Activated CD4-positive, alpha-beta T cell treated with anti-CD3 and anti-CD28 coated beads, Interleukin-2, amount 50 U/mL, for 4 hours (primary cell): ENCODE data around the gene JDP2.

Source experiments
- DNase-seq, 2 experiments: peaks; one replicate each; pipeline ENCODE4 v3.0.0-alpha.2; 2020

The JDP2 gene

DNA sequence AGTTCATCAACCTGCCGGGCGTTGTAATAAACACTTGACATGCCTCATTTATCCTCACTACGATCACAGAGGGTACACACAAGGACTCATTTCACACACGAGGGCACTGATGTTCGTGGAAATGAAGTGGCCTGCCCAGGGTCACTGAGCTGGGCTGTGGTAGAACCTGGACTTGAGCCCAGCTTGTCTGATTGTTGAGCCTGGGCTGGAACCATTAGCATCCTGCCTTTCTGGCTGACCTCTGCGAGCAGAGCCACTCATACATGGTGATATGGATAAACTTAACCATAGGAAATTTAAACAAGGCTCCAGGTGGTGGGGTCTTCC lies 16.6 kb upstream of the JDP2 start:
- no peak for DNase-seq

DNA sequence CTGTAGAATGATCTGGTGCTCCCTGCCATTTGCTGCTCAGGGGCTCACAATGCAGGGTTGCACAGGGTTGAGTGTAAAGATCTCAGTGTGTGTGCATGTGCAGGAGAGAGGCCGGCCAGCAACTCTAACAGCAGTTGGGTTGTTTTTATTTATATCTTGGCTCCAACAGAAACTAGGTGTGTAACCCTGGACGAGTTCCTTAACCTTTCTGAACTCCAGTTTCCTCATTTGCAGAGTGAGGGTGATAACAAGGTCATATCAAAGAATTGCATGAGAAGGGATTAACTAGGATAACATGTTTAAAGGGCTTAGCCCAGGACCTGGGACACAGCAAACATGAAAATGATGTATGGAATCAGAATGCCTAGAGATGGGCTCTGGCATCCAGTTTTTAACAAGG lies 14.8 kb upstream of the JDP2 start:
- no peak for DNase-seq

DNA sequence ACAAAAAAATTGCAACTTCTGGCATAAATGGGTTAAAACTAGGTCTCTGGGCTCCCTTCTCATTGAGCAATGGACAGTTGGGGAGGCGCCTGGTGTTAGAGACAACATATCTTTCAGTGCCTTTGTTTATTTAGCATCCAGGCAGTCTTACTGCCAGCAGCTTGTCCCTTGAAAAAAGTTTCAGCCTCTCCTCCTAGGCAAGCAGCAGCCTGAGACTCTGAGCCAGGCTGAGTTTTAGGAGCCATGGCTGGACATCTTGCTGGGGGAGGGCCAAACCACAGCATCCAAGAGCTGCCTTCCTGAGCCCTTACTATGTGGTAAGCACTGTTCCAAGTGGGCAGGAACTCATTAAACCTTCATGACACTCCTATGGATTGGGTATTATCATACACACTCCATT lies 10.1 kb upstream of the JDP2 start:
- no peak for DNase-seq

DNA sequence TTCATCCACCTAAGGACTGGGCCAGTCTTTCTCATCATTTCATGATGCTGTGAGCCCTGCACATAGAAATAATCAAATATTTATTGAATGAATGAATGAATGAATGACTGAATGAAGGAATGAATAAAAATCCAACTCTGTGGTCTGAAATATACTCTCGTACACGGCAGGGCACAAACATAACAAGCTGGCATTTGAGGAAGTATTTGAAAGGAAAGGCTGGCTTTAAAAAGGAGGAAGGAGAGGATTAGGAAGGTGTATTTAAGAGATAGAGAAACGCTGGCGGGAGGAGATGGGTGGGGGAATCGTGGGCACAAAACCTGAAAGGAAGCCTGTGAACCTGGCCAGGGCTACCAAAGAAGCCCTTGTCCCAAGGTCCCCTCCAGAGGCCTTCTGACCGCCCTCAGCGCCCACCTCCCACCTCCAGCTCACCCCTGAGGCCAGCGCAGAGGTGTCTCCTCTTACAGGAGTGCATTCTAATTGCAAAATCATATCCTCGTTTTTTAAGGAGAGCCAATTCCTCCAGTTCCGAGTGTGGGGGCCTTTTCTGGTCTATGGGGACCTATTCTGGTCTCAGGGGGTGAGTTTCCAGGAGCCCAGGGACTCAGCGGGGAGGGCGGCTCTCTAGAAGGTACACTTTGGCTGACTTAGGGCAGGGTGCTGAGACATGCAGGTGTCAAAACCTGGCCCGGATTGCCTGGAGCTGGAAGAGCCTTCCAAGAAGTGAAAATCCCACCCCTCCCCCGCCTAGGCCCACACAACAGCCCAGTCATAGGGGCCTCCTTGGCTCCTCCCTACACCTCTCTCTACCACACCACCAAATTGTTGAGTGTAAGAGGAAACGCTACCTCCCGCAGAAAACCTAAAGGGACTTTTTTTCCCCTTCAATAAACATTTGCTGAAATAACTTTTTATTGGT lies 8.7 kb upstream of the JDP2 start:
- DNase-seq: peak in 1 of 2 experiments; percentile 8

DNA sequence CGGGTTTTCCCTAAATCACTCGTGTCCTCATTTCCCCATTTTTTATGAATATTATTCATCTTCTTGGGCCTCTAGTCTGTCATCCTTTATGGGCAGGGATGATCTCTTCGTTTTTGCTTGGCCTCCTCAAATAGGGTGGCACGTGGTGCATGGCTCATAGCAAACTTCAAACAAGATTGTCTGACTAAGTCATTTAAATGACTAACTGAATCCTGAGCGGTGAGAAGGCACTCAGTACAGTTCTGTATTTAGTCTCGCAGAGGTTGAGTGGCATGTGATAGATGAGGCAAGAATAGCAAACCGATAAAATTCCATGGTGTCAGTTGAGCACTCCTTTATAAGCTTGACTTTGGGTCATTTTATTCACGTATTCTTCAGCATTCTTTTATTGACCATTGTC lies 5.7 kb upstream of the JDP2 start:
- no peak for DNase-seq

DNA sequence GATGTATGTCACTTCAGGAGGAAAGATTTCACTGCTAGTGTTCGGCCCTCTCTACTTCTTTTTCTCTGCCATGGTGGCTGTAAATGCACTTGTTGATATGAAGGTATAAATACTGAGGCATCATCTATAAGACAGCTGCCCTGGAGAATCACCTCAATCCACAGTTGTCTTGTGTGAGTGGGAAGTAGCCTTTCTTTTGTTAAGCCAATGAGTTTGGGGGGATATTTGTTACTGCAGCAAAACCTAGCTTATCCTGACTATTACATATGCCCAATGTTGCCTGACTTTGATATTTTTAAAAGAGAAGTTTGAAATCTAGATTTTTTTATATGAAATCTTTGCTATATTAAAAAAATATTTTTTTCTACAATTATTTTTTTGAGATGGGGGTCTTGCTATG lies 3.3 kb upstream of the JDP2 start:
- DNase-seq: no peak

DNA sequence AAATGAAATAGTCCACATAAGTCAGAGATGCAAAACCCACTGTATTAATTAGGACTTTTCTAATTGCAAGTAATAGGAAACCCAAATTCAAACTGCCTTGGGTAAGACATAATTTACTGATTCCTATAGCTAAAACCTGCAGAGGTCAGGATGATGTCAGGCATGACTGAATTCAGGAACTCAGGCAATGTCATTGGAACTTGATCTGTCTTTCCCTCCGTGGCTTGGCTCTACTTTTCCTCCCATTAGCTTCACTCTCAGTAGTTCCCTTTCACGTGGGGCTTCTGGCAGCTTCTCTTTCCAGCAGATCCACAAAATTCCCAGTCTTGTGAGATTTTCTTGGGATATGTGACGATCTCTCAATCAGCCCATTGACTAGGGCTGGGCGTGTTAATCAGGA lies 2.4 kb upstream of the JDP2 start:
- no peak for DNase-seq

DNA sequence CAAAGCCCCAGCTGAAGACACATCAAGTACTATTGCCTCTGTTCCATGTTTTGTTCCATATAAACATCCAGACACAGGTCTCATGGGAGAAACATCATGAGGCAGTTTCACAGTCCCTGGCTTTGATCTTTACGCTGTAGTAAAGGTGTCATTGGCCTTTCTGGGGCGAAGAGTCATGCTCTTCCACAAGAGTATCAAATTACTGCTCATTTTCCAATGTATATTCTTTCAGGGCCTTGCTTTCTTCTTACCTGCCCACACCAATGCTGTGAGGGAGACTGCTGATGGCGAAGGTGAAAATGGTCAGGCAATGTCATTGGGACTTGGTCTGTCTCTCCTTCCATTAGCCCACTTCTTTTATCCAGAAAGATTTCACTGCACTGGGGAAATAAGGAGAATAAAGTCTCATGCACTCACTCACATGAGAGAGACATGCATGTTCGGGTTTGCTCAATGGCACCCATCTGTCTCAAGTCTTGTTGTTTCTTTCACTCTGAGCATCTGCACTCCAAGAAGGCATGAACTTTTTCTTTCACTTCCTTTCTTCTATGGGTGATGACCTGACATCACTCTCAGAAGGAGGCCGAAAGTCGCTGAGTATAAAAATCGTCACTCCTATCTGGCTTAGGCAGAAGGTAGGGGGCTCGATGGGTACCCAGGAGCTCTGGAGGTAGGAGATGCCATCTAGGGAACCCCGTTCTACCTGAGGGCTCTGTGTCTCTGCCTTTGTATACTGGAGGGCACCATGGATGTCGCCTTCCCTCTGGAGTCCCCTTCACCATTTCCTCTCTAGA lies 1.3 kb upstream of the JDP2 start:
- DNase-seq: no peak

DNA sequence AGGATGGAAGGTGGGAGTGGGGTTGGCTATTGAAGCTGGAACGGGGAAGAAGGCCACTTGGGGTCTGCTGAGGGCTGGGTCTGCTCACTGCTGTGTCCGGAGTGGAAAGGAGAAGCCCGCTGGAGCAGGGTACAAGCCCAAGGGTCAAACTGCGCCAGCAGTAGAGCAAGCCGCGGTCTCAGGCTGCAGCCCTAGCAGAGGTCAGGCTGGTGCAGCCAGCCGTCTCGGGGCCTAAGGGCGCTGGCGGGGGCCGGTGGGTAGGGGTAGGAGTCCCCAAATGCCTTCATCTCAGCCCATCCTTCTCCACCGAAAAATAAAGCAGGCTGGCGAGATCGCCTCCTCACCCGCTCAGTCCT lies 718 bp upstream of the JDP2 start:
- DNase-seq: no peak

DNA sequence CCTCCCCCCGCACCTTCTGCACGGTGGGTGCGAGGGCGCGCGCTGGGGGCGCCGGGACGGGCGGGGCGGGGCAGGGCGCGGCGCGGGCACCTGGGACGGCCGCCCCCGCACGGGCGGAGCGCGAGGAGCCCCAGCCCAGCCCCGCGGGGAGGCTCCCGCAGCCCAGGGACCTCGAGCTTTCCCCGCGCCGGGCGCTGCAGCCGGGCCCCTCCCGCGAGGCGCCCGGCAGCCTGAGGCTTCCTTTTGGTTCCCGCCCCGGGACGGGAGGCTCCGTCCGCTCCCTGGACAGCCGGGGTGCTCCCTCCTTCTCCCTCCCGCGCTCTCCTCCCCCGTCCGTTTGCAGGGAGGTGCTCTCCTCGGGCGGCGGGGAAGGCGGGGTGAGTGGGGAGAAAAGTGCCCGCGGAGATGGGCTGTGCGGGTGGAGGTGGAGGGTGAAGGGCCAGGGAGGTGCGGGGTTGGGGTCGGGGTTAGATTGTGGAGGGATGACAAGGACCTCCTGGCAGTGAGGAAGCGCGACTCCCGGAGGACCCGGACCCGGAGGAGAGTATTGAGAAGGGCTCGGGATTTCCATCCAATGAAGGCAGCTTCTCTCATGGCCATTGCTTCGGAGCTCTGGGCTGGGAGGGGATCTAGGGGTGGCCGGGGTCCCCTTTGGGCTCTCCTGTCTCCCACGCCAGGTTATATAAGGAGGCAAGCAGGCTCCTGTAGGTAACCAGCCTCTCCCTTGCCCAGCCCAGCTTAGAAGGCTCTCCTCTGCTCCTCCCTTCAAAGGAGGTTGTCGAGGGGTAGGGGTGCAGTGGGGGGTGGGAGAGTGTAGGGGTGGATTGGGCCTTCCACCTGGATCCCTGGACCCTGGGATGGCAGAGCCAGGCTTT lies 645 bp downstream of the JDP2 start:
- no peak for DNase-seq

DNA sequence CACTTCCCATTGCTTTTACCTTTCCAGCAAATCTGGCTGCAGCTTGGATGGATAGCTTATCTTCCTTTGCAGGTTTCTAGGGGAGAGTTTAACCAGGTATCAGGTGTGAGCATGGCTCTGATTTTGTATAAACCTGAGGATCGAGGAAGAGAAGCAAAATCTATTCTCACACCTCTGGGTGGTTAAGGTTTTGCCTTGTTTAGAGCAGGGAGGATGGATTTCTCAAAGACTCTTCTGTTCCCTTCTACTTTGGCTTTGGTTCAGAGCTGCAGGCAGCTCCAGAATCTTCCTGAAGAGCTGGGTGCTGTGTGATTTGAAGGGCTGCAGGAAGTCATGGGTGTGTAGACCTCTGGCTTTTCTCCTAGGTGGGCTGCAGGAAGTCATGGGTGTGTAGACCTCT lies 1.7 kb downstream of the JDP2 start:
- DNase-seq: no peak

DNA sequence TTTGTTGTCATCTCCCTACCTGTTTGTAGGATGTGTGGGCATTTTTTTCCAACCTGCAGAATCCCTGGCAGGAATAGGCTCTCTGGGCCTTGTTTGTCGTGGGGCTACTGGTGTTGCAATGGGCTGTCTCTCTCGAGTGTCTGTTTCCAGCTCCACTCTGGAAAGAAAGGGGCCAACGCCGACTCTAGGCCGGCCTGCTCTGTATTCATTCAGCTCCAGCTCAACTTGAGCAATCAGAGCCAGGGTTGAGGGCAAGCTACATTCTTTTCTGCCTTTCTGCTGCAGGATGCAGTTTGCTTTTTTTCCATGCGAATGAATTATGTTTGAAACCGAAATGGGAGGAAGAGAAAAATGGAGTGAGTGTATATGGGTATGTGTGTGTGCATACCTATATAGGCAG lies 2.3 kb downstream of the JDP2 start:
- no peak for DNase-seq

DNA sequence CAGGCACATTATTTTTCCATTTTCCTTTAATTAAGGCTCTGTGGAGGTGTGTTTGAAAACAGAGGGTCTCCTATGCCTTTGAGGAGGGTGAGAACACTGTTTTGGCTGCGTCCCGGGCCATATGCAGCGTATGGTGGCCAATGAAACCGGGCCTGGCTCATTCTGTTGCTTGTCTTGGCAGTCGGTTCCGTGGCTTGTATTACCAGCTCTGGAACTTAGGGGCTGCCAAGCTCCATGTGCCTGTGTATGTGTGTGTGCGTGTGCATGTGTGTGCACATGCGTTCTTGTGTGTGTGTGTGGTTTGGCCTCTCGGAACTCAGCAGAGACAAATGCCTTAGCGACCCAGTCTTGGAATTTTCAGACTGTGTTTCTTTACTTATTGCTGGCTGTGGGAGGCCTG lies 2.7 kb downstream of the JDP2 start:
- DNase-seq: no peak

DNA sequence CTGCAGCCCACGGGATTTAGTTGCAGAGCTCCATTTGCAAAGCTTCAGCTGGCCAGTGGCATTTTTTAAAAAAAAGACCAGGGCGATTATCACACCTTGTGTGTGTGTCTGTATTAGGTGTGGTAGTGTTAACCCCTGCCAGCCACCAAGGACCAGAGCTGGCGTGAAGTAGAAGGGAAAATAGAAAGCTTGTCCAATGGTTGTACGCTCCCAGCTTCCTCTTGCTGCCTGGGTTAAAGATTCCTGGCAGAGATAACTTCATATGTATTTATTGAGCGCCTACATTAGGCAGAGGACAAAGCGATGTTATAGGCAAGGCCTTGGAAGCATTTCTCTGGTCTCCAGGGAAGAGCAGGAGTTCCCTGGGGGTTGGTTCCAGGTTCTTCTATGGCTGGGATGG lies 3.2 kb downstream of the JDP2 start:
- no peak for DNase-seq

DNA sequence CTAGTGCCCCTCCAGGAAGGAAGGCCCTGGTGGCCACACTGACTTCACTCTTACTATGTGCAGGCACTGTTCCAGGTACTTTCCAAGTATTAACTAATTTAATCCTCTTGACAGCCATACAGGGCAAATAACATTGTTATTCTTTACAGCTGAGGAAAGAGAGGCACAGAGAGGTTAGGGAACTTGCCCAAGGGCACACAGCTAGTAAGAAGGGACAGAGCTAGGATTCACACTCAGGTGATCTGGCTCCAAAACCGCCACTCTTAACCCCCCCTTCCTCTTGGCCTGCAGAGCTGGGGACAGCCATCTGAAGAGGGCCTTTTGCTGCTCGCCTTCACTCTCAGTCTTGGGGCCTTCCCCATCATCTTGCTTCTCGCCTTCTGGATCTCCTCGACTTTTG lies 4.0 kb downstream of the JDP2 start:
- DNase-seq: no peak

DNA sequence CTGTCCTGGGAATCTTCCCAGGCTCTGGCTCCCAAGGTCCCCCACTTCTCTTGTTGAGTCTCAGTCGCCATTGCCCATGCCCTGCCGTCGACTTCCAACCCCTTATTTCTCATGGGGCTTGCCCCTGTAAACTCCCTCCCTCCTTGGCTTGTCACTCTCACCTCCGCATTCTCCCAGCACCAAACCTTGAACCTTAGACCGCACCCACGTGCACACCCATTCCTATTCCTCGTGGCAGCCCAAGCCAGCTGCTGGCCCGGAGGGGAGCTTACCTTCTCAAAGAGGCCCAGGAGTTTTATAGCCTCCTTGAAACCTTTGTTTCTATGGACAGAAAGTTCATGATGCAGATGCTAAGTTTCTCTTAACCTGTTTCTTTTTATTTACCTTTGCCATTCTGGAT lies 4.6 kb downstream of the JDP2 start:
- DNase-seq: no peak

DNA sequence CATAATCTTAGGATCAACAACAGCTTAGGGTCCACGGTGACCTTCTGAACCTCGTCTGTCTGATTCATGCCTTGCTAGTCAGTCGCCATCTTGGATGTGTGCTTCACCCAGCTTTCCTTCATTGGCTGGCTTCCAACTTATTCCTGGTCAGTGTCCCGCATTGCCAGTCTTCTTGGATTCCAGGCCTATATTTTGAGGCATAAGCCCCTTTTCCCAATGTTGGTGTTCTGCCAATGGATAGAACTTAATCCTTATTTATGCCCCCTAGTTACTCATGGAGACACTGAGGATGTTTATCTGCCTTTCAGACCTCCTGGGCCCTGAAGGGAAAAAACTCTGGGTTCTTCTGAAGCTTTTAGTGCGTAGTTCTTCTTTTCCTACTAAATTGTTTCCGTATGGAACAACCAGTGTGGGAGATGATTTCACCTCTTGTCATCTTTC lies 5.8 kb downstream of the JDP2 start:
- no peak for DNase-seq

DNA sequence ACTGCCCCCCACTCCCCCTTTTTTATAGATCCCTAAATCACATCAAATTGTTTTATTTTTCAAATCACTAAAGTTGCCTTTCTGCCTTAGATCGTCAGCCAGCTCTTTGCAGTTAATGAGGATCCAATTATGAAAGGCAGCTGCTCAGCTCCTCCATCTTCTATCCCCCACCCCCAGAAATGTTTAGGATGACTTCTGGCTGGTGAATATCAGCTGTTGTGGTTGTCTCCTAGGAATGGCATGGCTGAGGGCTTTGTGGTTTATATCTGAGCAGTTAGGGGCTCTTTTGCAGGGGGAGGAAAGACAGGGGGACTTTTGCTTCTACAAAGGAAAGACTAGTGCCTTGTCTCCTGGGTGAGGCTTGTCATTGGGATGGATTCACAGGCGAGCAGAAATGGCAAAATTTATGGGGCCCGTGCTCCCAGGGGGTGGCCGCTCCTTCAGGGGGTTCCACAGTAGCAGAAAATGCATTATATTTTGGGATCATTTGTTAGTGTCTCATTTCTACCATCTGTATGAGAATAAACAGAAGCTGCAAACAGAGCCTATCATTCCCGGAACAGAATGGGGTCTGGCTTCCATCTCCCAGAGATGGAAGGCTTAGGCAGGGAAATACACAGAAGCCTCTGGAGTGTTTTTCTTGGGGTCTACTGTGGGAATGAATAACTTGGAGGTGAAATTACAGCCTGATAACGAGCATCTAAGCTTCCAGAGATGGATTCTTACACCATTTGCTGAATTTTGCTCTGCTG lies 6.5 kb downstream of the JDP2 start:
- no peak for DNase-seq

DNA sequence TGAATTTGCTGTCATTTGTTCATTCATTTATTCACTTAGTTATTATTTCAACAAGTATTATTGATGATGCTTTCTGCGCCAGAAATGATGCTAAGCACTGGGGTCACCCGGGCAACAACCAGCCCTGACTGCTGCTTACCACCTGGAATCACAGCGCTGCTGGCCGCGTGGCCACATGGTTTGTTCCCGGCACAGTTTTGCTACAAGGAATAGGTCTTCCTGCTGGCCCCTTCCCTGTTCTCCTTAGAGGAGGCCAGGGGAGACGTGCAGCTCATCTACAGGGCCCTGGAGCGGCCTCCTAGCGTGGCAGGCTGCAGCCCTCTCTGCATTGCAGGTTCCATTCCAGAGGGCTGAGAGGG lies 7.0 kb downstream of the JDP2 start:
- DNase-seq: no peak

DNA sequence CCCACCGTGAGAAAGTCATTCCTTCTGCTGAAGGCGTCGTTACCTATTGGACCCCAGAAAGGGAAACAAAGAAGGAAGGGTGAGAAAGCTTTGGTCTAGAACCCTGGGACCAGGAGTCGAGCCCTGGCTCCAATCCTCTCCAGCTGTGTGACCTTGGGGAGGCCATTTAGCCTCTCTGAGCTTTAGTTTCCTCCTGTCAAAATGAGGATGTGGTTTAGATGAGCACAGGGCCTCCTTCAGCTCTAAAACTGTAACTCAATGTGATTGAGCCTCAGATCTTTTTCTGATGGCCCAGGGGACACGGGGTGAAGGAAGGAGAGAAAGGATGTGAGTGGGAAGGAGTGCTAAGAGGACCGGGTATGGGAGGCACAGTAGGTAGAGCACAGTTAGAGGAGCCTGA lies 7.7 kb downstream of the JDP2 start:
- DNase-seq: no peak

DNA sequence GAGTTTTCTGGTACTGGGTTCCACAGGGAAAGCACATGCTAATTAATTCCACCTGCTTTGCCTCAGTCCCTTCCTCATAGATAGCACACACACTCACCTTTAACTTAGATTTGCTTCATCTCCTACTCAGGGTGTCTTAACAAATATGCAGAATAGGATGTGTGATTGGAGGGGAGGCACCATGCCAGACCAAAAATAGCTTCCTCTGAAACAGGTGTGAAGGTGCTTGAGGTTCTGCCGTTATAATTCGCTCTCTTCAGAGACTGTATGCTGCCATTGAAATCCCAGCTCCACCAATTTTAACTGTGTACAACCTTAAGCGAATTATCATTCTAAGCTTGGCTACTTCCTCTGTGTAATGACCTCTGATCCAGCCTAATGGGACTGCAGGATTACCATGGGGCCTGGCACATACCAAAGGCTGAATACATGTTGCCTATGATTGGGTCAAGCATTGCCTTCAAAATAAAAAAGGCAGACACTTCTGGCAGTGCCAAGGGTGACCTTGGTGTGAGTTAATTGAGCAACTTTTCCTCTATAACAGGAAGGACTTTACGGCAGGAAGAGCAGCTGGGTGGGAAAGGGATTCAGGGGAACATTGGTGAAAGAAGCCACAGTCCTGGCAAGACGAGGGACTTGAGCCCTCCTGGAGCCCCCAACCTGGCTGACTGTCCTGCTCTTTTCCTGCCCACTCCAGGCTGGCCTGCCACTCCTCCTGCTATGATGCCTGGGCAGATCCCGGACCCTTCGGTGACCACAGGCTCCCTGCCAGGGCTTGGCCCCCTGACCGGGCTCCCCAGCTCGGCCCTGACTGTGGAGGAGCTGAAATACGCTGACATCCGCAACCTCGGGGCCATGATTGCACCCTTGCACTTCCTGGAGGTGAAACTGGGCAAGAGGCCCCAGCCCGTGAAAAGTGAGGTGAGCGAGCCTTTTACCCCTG lies 9.7 kb downstream of the JDP2 start:
- no peak for DNase-seq
